ENCODE data around the gene PROSER3. TPM values are rescaled to one million over a fixed set of nuclear protein-coding genes. Genes with fewer than 3 reads are reported as not detected.

PROSER3 gene
- total and polyA plus RNA-seq, 2 experiments from 2014 or later = 21.8 to 28.0 TPM

GRCh38 chr19:35764432-35765315, 6.7 kb downstream of the PROSER3 start:
- peaks cover 6% of the 10 kb centered on the region; the same call in 1 of the 2 replicates for H3K36me3 ChIP-seq (ENCODE audit: insufficient read depth)
- Mint-ChIP-seq H3K9me3 (no peaks in the 10 kb centered on the region), H3K36me3 (ENCODE audit: low read depth) (peaks cover 40% of the 10 kb centered on the region), H3K4me3 (no peak overlapping the region), H3K4me1 (peaks cover 10% of the 10 kb centered on the region), H3K27me3 (ENCODE audit: insufficient read depth, low read depth, poor library complexity) (peaks cover 6% of the 10 kb centered on the region), H3K27ac (no peak overlapping the region)
- no peak for DNase-seq (ENCODE audit: low spot score)
- peaks cover 7% of the 10 kb centered on the region; the same call in 1 of the 2 replicates for H3F3A ChIP-seq (replicated peaks; ENCODE audit: low read depth)
- H3K9me2 ChIP-seq (ENCODE audit: insufficient read depth) = no peaks in the 10 kb centered on the region
- H2AFZ ChIP-seq = no peak overlapping the region
- peaks cover 8% of the 10 kb centered on the region; the same call in 1 of the 2 replicates for H3K4me1 ChIP-seq (ENCODE audit: insufficient read depth)
- TF ChIP-seq POLR2AphosphoS5 (IDR thresholded peaks at IDR 0.05; ENCODE audit: low read depth) = no peak
- no peak for TF ChIP-seq ZNF462 (CRISPR knock-in tag; IDR thresholded peaks at IDR 0.05)
- no peak for TF ChIP-seq ETS1 (IDR thresholded peaks at IDR 0.05)
- no peak for TF ChIP-seq CREB1 (CRISPR knock-in tag; IDR thresholded peaks at IDR 0.05; ENCODE audit: low read depth)
- no peak for TF ChIP-seq ZNF331 (CRISPR knock-in tag; IDR thresholded peaks at IDR 0.05; ENCODE audit: low read depth)
- TF ChIP-seq STAT1 (IDR thresholded peaks at IDR 0.05; ENCODE audit: unreplicated experiment) = no peak
- no peak for TF ChIP-seq CTCF (conservative IDR thresholded peaks at IDR 0.05; ENCODE audit: low read depth in 2 of 2)
- no peak for TF ChIP-seq EZH2 (IDR thresholded peaks at IDR 0.05; ENCODE audit: low read depth, unreplicated experiment)
- no peak for TF ChIP-seq ZNF114 (CRISPR knock-in tag; IDR thresholded peaks at IDR 0.05)
- TF ChIP-seq EZH2phosphoT487 (IDR thresholded peaks at IDR 0.05; ENCODE audit: unreplicated experiment) = no peak
- TF ChIP-seq JUNB (IDR thresholded peaks at IDR 0.05; ENCODE audit: unreplicated experiment) = no peak
- no peak for TF ChIP-seq NANOG (IDR thresholded peaks at IDR 0.05; ENCODE audit: borderline replicate concordance)
- no peak for TF ChIP-seq REST (IDR thresholded peaks at IDR 0.05; ENCODE audit: unreplicated experiment)
- peaks cover 3% of the 10 kb centered on the region; the same call in 1 of the 2 replicates for H4K20me1 ChIP-seq (replicated peaks; ENCODE audit: insufficient read depth)
- no peak for ATAC-seq
- no peak overlapping the region for H3K4me2 ChIP-seq
- H3K79me2 ChIP-seq (replicated peaks; ENCODE audit: insufficient read depth) = peaks cover 2% of the 10 kb centered on the region
- H3K4me3 ChIP-seq = no peak overlapping the region
- no peaks in the 10 kb centered on the region for H3K27me3 ChIP-seq (ENCODE audit: insufficient read depth)
- H3K27ac ChIP-seq (ENCODE audit: low read depth) = no peak overlapping the region

All from GM23338 (cell line).